OCI-LY3 (cell line): ENCODE results near the gene PTPRT.

Experiments used
- H2AFZ ChIP-seq: fragments of 200-600, 300-600 bp; shearing (Covaris generic); 2 replicates; pipeline ENCODE4 v1.6.0; 2014; ENCODE audit warnings: antibody characterized with exemption, low read depth, low read length
- H3K27ac ChIP-seq: fragments of 200-600, 300-600 bp; sonication (generic); 2 replicates; pipeline ENCODE4 v1.5.1; 2014; ENCODE audit warnings: mild to moderate bottlenecking, low read length, moderate library complexity, mixed read lengths
- H3K27me3 ChIP-seq: fragments of 200-600, 300-600 bp; sonication (generic); 2 replicates; pipeline ENCODE4 v1.6.1; 2014; ENCODE audit warnings: low read depth, low read length, mixed read lengths
- H3K36me3 ChIP-seq: fragments of 200-600, 300-600 bp; sonication (generic); replicated peaks from 2 replicates; pipeline ENCODE3; 2014; ENCODE audit warnings: low read depth, low read length, mixed read lengths
- H3K4me1 ChIP-seq: fragments of 300-600, 200-600 bp; sonication (generic); 2 replicates; pipeline ENCODE4 v1.6.1; 2014; ENCODE audit warnings: low read length, mixed read lengths
- H3K4me2 ChIP-seq: fragments of 200-600, 300-600 bp; sonication (generic); 2 replicates; pipeline ENCODE4 v1.6.1; 2014; ENCODE audit warnings: low read length, mixed read lengths
- H3K4me3 ChIP-seq: fragments of 300-600, 200-600 bp; sonication (generic); 2 replicates; pipeline ENCODE4 v1.5.1; 2014; ENCODE audit warnings: antibody characterized with exemption, mild to moderate bottlenecking, low read length, moderate library complexity
- H3K79me2 ChIP-seq: fragments of 300-600, 200-600 bp; shearing (Covaris generic); 2 replicates; pipeline ENCODE4 v1.6.1; 2014; ENCODE audit warnings: mild to moderate bottlenecking, low read length, mixed read lengths
- H3K9ac ChIP-seq: fragments of 300-600, 200-600 bp; shearing (Covaris generic); 2 replicates; pipeline ENCODE4 v1.6.0; 2014; ENCODE audit warnings: mild to moderate bottlenecking, low read length, moderate library complexity
- H3K9me3 ChIP-seq: fragments of 200-600, 300-600 bp; shearing (Covaris generic); 2 replicates; pipeline ENCODE4 v1.6.1; 2014; ENCODE audit warnings: low read length, mixed read lengths; ENCODE audit not compliant: insufficient read depth
- H4K20me1 ChIP-seq: fragments of 200-600, 300-600 bp; sonication (generic); 2 replicates; pipeline ENCODE4 v1.6.1; 2016; ENCODE audit warnings: low read length, mixed read lengths; ENCODE audit not compliant: insufficient read depth
- CTCF ChIP-seq: fragments of 200-600, 300-600 bp; sonication (generic); IDR thresholded peaks from 2 replicates; pipeline ENCODE4 v1.5.1; 2014; ENCODE audit warnings: antibody characterized with exemption, low read length, low read depth
- EZH2phosphoT487 ChIP-seq: fragments of 200-600 bp; shearing (Covaris generic); IDR thresholded peaks from 2 replicates; pipeline ENCODE4 v1.6.1; 2018; ENCODE audit warnings: antibody characterized with exemption, mixed run types, low read depth

The PTPRT gene

GRCh38 chr20:42099101-42099500 lies 1090.6 kb downstream of the PTPRT start:
- Histone ChIP-seq H2AFZ (no peak overlapping the region), H3K9ac (no peak overlapping the region), H3K27me3 (peaks cover 28% of the 10 kb centered on the region), H3K4me3 (no peak overlapping the region), H3K79me2 (no peaks in the 10 kb centered on the region), H3K27ac (no peak overlapping the region), H4K20me1 (no peaks in the 10 kb centered on the region), H3K36me3 (no peaks in the 10 kb centered on the region), H3K4me2 (no peak overlapping the region), H3K9me3 (no peaks in the 10 kb centered on the region), H3K4me1 (no peaks in the 10 kb centered on the region)
- TF ChIP-seq EZH2phosphoT487 (no peak), CTCF (no peak)

GRCh38 chr20:42098418-42098817 lies 1091.3 kb downstream of the PTPRT start:
- Histone ChIP-seq H3K4me3 (no peak overlapping the region), H3K9ac (no peak overlapping the region), H3K4me2 (no peak overlapping the region), H2AFZ (no peak overlapping the region), H4K20me1 (no peaks in the 10 kb centered on the region), H3K36me3 (no peaks in the 10 kb centered on the region), H3K27ac (no peak overlapping the region), H3K9me3 (no peaks in the 10 kb centered on the region), H3K27me3 (peaks cover 28% of the 10 kb centered on the region), H3K79me2 (no peaks in the 10 kb centered on the region), H3K4me1 (no peaks in the 10 kb centered on the region)
- TF ChIP-seq CTCF (no peak), EZH2phosphoT487 (no peak)

- Histone ChIP-seq H3K4me1 (no peaks in the 10 kb centered on the region), H3K9ac (no peak overlapping the region)
Observed at GRCh38 chr20:42097741-42098140, 1092.0 kb downstream of the PTPRT start.

GRCh38 chr20:42095221-42095620 lies 1094.5 kb downstream of the PTPRT start:
- no peak overlapping the region for H3K4me2 ChIP-seq
- H3K4me3 ChIP-seq: no peak overlapping the region
- H3K79me2 ChIP-seq: no peaks in the 10 kb centered on the region
- H4K20me1 ChIP-seq: no peaks in the 10 kb centered on the region
- peaks cover 28% of the 10 kb centered on the region for H3K27me3 ChIP-seq
- H3K36me3 ChIP-seq: no peaks in the 10 kb centered on the region
- no peak overlapping the region for H3K27ac ChIP-seq
- H2AFZ ChIP-seq: no peak overlapping the region
- H3K4me1 ChIP-seq: no peaks in the 10 kb centered on the region
- H3K9ac ChIP-seq: no peak overlapping the region
- no peaks in the 10 kb centered on the region for H3K9me3 ChIP-seq
- TF ChIP-seq CTCF: no peak
- TF ChIP-seq EZH2phosphoT487: no peak

More at GRCh38 chr20:42097741-42098140, 1092.0 kb downstream of the PTPRT start:
- Histone ChIP-seq H4K20me1 (no peaks in the 10 kb centered on the region), H3K4me2 (no peak overlapping the region), H3K4me3 (no peak overlapping the region), H3K9me3 (no peaks in the 10 kb centered on the region), H3K27me3 (peaks cover 24% of the 10 kb centered on the region), H3K36me3 (no peaks in the 10 kb centered on the region), H3K79me2 (no peaks in the 10 kb centered on the region), H3K27ac (no peak overlapping the region), H2AFZ (no peak overlapping the region)
- TF ChIP-seq CTCF (no peak), EZH2phosphoT487 (no peak)
